Epithelial cell of proximal tubule (primary cell): ENCODE data around the gene LGALSL. TPM values are rescaled to one million over a fixed set of nuclear protein-coding genes. Genes with fewer than 3 reads are reported as not detected.

ENCODE experiments used
- DNase-seq: peaks from one replicate; pipeline ENCODE4 v3.0.0-alpha.2; 2011; ENCODE audit warnings: low read depth
- H3K4me3 ChIP-seq: 2 replicates; pipeline ENCODE4 v1.5.1; 2011; ENCODE audit warnings: low read depth, mild to moderate bottlenecking, low read length
- CTCF ChIP-seq: conservative IDR thresholded peaks from 2 replicates; pipeline ENCODE4 v1.5.1; 2012; ENCODE audit warnings: low read depth, mild to moderate bottlenecking, low read length
- total RNA-seq: library from RNA; depleted of rRNA; stranded (reverse); fragments of >200 nt; gene quantifications from 2 replicates; pipeline ENCODE4 v1.2.3, GENCODE V29; 2015

Gene LGALSL
- total RNA-seq, 1 donor from 2014 or later, result 20.1 TPM

DNA sequence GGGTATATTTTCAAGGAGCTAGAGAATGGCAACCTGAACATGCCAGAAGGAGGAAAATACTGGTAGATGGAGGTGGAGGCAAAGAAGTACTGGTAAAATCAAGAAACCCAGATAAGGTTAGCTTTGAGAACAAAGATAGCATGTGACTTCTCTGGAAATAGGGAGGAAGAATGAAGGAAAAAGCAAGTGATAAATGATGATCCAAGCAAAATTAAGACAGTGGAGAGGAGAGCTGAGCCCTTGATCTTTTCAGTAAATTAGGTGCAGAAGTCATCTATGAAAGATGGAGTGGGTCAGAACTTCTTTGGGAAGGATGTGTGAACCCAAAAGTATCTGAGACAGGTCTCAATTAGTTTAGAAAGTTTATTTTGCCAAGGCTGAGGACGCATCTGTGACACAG is 44.5 kb downstream of the LGALSL start:
- no peak overlapping the region for H3K4me3 ChIP-seq
- DNase-seq, result no peak
- no peak for TF ChIP-seq CTCF

DNA sequence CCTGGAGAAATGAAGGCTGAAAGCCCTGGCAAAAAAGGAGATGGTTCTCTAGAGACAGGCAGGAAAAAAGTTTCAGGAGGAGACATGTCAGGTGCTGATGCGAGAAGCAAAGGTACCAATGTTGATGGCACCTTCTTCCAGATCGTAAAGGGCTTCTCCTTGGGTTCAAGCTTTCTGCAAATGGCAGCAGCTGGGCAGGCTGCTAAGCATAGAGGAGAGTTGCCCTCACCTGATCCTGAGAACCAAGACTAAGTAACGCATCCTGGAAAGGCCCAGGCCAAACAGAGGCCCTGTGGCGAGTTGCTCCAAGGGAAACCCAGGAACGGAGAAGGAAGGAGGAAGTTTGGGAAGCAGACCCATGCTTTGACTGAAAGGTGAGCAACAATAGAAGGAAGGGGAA is 46.6 kb downstream of the LGALSL start:
- no peak overlapping the region for H3K4me3 ChIP-seq
- DNase-seq, result no peak
- no peak for TF ChIP-seq CTCF

DNA sequence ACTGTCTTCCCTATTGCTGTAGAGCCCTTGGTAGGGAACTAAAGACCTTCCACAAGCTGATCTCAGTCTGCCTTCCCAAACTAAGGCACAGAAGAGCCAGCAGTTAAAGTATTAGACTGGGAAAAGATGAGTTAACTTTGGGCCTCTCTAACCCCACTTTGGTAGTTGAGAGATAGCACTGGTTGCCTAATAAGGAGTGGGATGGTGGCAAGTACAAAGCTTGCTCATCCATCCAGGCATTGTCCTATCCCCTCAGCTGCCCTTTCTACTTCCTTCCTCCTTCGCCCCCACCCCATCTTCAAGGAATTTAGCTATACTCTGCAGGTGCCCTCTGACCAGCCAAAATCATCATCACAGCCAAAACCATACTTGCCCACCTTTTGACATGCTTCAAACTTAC is 48.0 kb downstream of the LGALSL start:
- TF ChIP-seq CTCF, result no peak
- DNase-seq, result no peak
- no peak overlapping the region for H3K4me3 ChIP-seq

GRCh38 chr2:64502860-64503259 is 48.9 kb downstream of the LGALSL start:
- H3K4me3 ChIP-seq, result no peak overlapping the region
- no peak for TF ChIP-seq CTCF
- no peak for DNase-seq

GRCh38 chr2:64504774-64505720 is 51.1 kb downstream of the LGALSL start:
- no peak for TF ChIP-seq CTCF
- no peak for DNase-seq
- no peak overlapping the region for H3K4me3 ChIP-seq

DNA sequence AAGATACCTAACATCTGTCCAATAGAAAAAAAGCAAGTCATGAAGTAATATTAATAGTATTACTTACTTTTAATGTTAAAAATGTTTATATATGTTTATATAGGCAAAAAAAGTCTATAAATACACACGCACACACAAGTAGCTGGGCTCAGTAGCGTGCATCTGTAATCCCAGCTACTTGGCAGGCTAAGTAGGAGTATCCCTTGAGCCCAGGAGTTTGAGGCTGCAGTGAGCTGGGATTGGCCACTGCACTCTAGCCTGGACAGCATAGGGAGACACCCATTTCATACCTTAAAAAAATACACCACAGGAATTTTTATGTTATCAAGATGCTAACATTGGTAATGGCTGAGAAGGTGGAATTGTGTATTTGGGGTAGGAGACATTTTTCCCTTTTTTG is 52.7 kb downstream of the LGALSL start:
- H3K4me3 ChIP-seq, result no peak overlapping the region
- TF ChIP-seq CTCF, result no peak
- DNase-seq, result no peak

Other genes with a start within 250 kb of the LGALSL start
- 12.1 and 14.1 TPM in 2 replicates for gene AFTPH, start 70.2 kb downstream of the LGALSL start, total RNA-seq
- gene SERTAD2, start 199.8 kb downstream of the LGALSL start, total RNA-seq, result 16.9 and 20.9 TPM in 2 replicates